Activated naive CD4-positive, alpha-beta T cell treated with anti-CD3 and anti-CD28 coated beads, Interleukin-2, amount 10 ng/mL, durations not matched to agents 7 days and 5 days (primary cell): ENCODE results near the gene GBP2.
A peak's percentile ranks its signal among the peaks of the same experiment; 100 is the strongest.
"Not testable (repeated sequence)": the region's sequence is repeated elsewhere in the genome, so short reads cannot be mapped to it uniquely, and the experiment has no call there.

ENCODE experiments used
- CTCF ChIA-PET: fragments of 350-600 bp; sonication (Branson Sonifier 250); formaldehyde crosslinking; loops from one replicate; lab custom pipeline; 2021; ENCODE audit warnings: antibody characterized with exemption; lab: Charles Lee
- DNase-seq: peaks from one replicate; pipeline ENCODE4 v3.0.0-alpha.2; 2020
- H3K27ac Mint-ChIP-seq: one replicate; pipeline ENCODE4 v1.8.0; 2021; ENCODE audit warnings: mild to moderate bottlenecking, moderate library complexity, mixed read lengths
- H3K27me3 Mint-ChIP-seq: one replicate; pipeline ENCODE4 v1.8.0; 2021; ENCODE audit warnings: mild to moderate bottlenecking, mixed read lengths
- H3K36me3 Mint-ChIP-seq: one replicate; pipeline ENCODE4 v1.8.0; 2021; ENCODE audit warnings: mixed read lengths
- H3K4me1 Mint-ChIP-seq: one replicate; pipeline ENCODE4 v1.8.0; 2021; ENCODE audit warnings: mixed read lengths
- H3K4me3 Mint-ChIP-seq: one replicate; pipeline ENCODE4 v1.8.0; 2021; ENCODE audit warnings: mild to moderate bottlenecking, moderate library complexity, mixed read lengths
- H3K9me3 Mint-ChIP-seq: one replicate; pipeline ENCODE4 v1.8.0; 2021; ENCODE audit warnings: mixed read lengths

GBP2 gene

DNA sequence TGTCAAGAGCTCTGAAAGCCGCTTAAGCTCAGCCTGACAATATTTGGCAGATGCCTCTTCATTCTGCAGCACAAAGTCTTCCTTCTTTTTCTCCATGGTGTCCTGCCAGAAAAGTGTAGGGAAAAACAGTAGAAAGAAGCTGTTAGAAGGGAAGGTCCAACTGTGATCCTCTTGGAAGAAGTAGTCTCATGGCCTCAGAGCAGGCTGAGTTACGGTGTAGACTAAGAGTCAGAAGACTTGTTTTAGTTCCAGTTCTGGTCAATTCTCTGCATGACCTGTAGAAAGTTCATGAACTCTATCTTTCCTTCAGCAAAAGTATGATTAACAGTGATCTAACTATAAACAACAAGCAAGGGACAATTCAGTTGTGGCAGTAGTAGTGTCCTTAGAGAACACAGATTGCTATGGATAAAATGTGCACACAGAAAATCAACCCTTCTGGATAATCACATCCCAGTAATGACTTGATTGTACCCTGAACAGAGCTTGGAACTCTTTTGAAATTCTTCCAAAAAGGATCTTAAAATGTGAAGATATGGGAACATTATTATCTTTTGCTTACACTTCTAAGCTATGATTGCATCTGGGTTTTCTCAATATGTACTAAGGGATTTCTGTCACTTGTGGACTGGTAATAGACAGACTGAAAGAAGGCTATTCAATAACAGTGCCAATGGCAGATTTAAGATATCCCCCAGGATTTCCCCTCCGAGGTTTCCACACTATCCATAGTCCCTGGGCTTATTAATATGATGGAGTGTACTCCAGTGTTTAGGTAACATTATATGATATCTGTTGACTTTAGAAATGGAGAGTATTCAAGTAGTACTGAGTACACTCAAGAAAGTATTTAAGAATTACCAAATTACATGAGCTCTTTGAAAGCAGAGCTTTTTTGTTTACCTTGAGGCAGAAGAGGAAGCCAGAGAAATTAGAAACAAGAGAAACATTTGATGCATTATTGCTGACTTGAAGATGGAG is 22.1 kb upstream of the GBP2 start:
- CTCF ChIA-PET = no interaction called here
- DNase-seq = no peak

DNA sequence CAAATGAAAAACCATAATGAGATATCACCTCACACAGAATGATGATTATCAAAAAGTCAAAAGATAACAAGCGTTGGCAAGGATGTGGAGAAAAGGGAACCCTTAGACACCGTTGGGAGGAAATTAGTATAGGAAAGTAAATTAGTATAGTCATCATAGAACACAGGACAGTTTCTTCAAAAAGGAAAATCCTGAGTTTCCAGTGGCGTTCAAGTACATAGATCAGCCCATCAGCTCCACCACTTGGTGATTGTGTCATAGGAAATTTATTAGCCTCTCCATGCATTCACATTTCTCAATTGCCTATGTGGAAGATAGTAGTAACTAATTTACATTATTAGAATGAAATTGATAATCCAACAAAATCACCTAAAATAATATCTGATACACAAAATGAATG is 20.8 kb upstream of the GBP2 start:
- Mint-ChIP-seq H3K27ac (no peak overlapping the region), H3K36me3 (no peaks in the 10 kb centered on the region), H3K4me1 (peaks cover 7% of the 10 kb centered on the region), H3K4me3 (no peak overlapping the region), H3K9me3 (no peaks in the 10 kb centered on the region), H3K27me3 (peaks cover 7% of the 10 kb centered on the region)
- CTCF ChIA-PET = no interaction called here
- DNase-seq = no peak

More for the DNA sequence above, 22.1 kb upstream of the GBP2 start:
- Mint-ChIP-seq H3K4me3 (no peak overlapping the region), H3K9me3 (no peaks in the 10 kb centered on the region), H3K27ac (no peak overlapping the region), H3K4me1 (peaks cover 6% of the 10 kb centered on the region), H3K27me3 (peaks cover 12% of the 10 kb centered on the region), H3K36me3 (peaks cover 2% of the 10 kb centered on the region)

DNA sequence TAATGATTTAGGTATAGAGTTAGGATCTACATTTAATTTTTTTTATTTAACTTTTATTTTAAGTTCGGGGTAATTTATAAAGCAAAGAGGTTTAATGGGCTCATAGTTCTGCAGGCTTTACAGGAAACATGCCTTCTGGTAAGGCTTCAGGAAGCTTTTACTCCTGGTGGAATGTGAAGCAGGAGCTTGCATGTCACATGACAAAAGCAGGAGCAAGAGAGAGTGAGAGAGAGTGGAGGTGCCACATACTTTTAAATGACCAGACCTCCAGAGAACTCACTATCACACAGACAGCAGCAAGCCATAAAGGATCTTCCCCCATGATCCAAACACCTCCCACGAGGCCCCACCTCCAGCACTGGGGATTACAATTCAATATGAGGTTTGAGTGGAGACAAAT is 17.6 kb upstream of the GBP2 start:
- Mint-ChIP-seq H3K36me3 (peaks cover 3% of the 10 kb centered on the region), H3K4me1 (peaks cover 2% of the 10 kb centered on the region), H3K27ac (no peak overlapping the region), H3K9me3 (peaks cover 4% of the 10 kb centered on the region), H3K4me3 (no peak overlapping the region), H3K27me3 (peaks cover 7% of the 10 kb centered on the region)
- no peak for DNase-seq
- CTCF ChIA-PET = interaction anchor here (0.6 kb wide), 1 partner anchor 743 kb away, joined by 4 read pairs; no protein-coding TSS in a partner anchor

DNA sequence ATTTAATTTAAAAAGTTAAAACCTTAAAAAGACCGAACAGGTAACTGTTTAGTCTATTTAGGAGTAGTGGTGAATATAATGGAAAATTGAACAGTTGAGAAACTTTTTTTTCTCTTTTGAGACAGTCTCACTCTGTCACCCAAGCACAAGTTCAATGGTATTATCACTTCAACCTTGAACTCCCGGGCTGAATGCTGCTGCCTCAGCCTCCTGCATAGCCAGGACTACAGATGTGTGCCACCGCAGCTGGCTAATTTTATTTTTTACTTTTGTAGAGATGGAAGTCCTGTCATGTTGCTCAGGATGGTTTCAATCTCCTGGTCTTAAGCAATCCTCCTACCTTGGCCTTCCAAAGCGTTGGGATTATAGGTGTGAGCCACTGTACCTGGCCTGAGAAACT is 16.2 kb upstream of the GBP2 start:
- no peak for DNase-seq
- Mint-ChIP-seq H3K36me3 (peaks cover 11% of the 10 kb centered on the region), H3K4me1 (peaks cover 2% of the 10 kb centered on the region), H3K4me3 (no peak overlapping the region), H3K9me3 (peaks cover 10% of the 10 kb centered on the region), H3K27me3 (peaks cover under 1% of the 10 kb centered on the region), H3K27ac (no peak overlapping the region)
- CTCF ChIA-PET = no interaction called here

DNA sequence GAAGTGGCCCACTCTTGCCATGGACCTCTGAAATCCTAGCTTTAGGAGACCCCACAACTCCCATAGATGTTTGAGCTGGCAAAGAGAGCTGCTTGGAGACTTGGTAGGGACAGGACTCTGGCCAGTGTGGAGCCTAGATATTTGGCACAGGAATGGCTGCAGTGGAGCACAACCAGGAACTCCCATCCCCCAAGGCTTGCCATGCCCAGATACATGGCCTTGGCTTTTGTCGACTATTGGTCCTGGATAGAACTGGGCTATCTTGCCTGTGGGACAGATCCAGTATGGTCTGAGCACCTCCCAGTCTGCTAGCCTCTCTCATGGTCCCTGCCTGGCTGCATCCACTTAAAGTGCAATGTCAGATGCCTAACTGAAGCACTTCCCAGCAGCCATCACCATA is 7.8 kb upstream of the GBP2 start:
- peaks cover 15% of the 10 kb centered on the region for H3K4me1 Mint-ChIP-seq
- peaks cover 25% of the 10 kb centered on the region for H3K9me3 Mint-ChIP-seq
- CTCF ChIA-PET = interaction anchor here (1.2 kb wide), 1 partner anchor 150 kb away, joined by 3 read pairs; no protein-coding TSS in a partner anchor
- no peak overlapping the region for H3K27ac Mint-ChIP-seq
- peaks cover 6% of the 10 kb centered on the region for H3K27me3 Mint-ChIP-seq
- peaks cover 26% of the 10 kb centered on the region for H3K36me3 Mint-ChIP-seq
- DNase-seq = no peak
- H3K4me3 Mint-ChIP-seq = no peak overlapping the region

DNA sequence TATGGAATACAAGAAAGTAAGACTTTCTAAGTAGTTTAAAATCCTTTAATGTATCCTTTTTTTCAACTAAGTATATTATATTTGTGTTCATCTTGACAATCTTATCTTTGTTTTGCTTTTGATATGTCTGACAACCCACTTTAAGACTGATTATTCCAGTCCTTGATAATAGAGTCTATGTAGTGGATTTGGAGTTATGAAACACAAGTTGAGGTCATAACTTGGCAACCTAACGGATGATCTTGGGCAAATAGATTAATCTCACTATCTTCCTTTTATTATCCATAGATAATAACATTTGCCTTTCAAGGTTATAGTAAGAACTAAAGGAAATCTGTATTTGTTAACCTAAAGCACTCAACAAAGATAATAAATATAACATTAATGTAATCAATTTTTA is 4.8 kb upstream of the GBP2 start:
- peaks cover 25% of the 10 kb centered on the region for H3K36me3 Mint-ChIP-seq
- CTCF ChIA-PET = interaction anchor here (1.3 kb wide), 1 partner anchor 45 kb away, joined by 3 read pairs; the partner anchor contains the start of gene GBP7
- H3K27me3 Mint-ChIP-seq = peaks cover 6% of the 10 kb centered on the region
- peaks cover 34% of the 10 kb centered on the region for H3K4me1 Mint-ChIP-seq
- no peak for DNase-seq
- H3K4me3 Mint-ChIP-seq = no peak overlapping the region
- H3K9me3 Mint-ChIP-seq = peaks cover 18% of the 10 kb centered on the region
- no peak overlapping the region for H3K27ac Mint-ChIP-seq

DNA sequence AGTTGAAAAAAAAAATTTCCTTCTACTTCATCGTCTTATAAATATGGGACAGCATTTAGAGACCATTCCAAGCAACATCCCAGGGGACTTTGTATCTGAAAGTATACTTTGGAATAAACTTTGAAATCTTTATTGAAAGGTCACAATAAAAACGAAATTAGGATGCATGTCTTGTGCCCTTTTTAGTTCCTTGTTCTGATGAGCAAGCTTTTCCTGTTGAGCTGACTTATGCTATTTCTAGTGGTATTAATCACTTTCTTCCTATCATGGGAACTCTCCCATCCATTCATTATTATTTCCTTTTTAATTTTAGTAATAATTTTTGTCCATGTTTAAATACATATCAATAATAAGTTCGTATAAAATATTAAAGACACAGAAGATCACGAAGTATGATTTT is 4.0 kb upstream of the GBP2 start:
- CTCF ChIA-PET = no interaction called here
- peaks cover 32% of the 10 kb centered on the region for H3K36me3 Mint-ChIP-seq
- H3K4me1 Mint-ChIP-seq = peaks cover 34% of the 10 kb centered on the region
- DNase-seq = no peak
- peaks cover 13% of the 10 kb centered on the region for H3K9me3 Mint-ChIP-seq
- peaks cover 6% of the 10 kb centered on the region for H3K27me3 Mint-ChIP-seq
- no peak overlapping the region for H3K4me3 Mint-ChIP-seq
- peak overlapping the region; percentile 89 for H3K27ac Mint-ChIP-seq

DNA sequence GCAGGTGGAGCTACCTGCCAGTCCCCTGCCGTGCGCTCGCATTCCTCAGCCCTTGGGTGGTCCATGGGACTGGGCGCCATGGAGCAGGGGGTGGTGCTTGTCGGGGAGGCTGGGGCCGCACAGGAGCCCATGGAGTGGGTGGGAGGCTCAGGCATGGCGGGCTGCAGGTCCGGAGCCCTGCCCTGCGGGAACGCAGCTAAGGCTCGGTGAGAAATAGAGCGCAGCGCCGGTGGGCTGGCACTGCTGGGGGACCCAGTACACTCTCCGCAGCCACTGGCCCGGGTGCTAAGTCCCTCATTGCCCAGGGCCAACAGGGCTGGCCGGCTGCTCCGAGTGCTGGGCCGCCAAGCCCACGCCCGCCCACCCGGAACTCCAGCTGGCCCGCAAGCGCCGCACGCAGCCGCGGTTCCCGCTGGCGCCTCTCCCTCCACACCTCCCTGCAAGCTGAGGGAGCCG is 2.1 kb upstream of the GBP2 start:
- CTCF ChIA-PET, DNase-seq, H3K4me3 Mint-ChIP-seq, H3K27me3 Mint-ChIP-seq: not testable (repeated sequence)
- peaks cover 11% of the 10 kb centered on the region for H3K9me3 Mint-ChIP-seq
- peaks cover 46% of the 10 kb centered on the region for H3K36me3 Mint-ChIP-seq
- peaks cover 44% of the 10 kb centered on the region for H3K4me1 Mint-ChIP-seq
- peak overlapping the region; percentile 99 for H3K27ac Mint-ChIP-seq

DNA sequence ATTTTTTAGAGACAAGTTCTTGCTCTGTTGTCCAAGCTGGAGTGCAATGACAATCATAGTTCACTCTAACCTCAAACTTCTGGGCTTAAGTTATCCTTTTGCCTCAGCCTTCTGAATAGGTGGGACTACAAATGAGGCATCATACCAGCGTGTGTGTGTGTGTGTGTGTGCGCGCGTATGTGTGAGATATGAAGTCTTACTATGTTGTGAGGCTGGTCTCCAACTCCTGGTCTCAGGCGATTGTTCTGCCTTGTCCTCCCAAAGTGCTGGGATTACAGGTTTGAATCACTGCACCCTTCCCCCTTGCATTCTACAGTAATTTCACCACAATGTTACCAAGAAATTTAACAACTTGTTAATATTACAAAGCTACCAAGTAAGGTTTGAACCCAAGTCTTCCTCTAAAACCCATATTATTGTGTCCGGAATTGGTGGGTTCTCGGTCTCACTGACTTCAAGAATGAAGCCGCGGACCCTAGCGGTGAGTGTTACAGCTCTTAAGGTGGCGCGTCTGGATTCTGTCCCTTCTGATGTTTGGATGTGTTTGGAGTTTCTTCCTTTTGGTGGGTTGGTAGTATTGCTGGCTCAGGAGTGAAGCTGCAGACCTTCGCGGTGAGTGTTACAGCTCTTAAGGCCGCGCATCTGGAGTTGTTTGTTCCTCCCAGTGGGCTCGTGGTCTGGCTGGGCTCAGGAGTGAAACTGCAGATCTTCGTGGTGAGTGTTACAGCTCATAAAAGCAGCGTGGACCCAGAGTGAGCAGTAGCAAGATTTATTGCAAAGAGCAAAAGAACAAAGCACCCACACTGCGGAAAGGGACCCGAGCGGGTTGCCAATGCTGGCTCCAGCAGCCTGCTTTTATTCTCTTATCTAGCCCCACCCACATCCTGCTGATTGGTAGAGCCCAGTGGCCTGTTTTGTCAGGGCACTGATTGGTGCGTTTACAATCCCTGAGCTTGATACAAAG is 970 bp upstream of the GBP2 start:
- peaks cover 55% of the 10 kb centered on the region for H3K4me1 Mint-ChIP-seq
- CTCF ChIA-PET = interaction anchor here (0.6 to 2.0 kb wide), 8 partner anchors 62 to 231 kb away, joined by 3 to 8 read pairs (median 4); partner anchors contain the start of genes GBP1, GBP4 and GBP5

DNA sequence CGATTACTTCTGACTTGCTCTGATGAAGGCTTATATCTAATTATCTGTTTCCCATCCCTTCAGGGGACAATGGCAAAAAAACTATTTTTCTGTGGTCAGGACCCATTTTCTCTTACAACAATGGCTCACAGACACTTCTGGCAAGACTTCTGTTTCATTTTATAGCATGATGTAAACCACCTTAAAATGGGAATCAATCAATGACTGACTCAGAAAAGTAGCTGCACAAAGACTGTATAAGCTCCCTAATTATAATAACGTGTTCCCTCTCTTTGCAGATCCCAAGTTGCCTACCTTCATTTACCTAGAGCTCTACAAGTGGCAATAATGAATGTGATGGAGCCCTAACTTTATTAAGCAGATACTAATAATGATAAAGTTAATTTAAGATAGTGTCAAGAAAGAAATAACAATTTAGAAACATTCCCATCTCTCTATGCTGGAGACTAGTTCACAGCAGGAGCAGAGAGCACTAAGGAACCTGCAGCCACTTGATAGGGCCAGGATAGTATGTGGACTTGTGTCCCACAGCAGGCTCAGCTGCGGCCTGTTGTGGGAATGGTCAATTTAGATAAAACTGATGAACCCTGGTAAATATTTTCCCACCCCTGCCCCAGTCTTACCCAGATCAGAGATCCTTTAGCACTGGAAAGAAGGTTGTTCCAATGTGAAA is 538 bp downstream of the GBP2 start:
- Mint-ChIP-seq H3K36me3 (peaks cover 64% of the 10 kb centered on the region), H3K27ac (peak overlapping the region; percentile 99), H3K27me3 (no peaks in the 10 kb centered on the region), H3K9me3 (peaks cover 11% of the 10 kb centered on the region), H3K4me3 (peak overlapping the region; percentile 99), H3K4me1 (peaks cover 60% of the 10 kb centered on the region)
- CTCF ChIA-PET = interaction anchor here (0.7 to 2.6 kb wide), 6 partner anchors 94 to 233 kb away, joined by 3 to 9 read pairs (median 4); partner anchors contain the start of gene GBP5
- DNase-seq = no peak

More for the DNA sequence above, 970 bp upstream of the GBP2 start:
- peaks cover 57% of the 10 kb centered on the region for H3K36me3 Mint-ChIP-seq
- H3K27ac Mint-ChIP-seq = peak overlapping the region; percentile 99
- DNase-seq = peak; percentile 89
- peaks cover 11% of the 10 kb centered on the region for H3K9me3 Mint-ChIP-seq
- peak overlapping the region; percentile 84 for H3K4me3 Mint-ChIP-seq
- H3K27me3 Mint-ChIP-seq = not testable (repeated sequence)

DNA sequence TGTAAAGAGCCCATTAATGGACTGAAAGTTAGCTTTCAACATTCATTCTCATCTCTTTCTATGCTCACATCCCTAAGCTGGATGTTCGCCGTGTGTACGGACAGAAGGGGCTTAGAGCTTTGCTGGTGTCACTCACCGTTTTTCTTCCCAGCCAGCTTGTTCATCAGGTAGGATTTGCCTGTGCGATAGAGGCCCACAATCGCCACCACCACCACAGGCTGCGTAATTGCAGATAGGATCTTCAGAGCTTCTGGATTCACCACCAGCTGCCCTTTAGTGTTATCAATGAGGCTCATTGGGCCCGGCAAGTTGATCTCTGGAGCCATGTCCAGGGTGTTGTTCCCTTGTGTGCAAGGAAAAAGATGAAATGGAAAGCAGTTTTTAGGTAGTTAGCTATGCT is 4.3 kb downstream of the GBP2 start:
- DNase-seq = no peak
- no peaks in the 10 kb centered on the region for H3K27me3 Mint-ChIP-seq
- H3K4me1 Mint-ChIP-seq = peaks cover 33% of the 10 kb centered on the region
- CTCF ChIA-PET = interaction anchor here (1.4 kb wide), 1 partner anchor 36 kb away, joined by 3 read pairs; no protein-coding TSS in a partner anchor
- peaks cover 44% of the 10 kb centered on the region for H3K36me3 Mint-ChIP-seq
- no peak overlapping the region for H3K27ac Mint-ChIP-seq
- no peak overlapping the region for H3K4me3 Mint-ChIP-seq
- H3K9me3 Mint-ChIP-seq = no peaks in the 10 kb centered on the region

DNA sequence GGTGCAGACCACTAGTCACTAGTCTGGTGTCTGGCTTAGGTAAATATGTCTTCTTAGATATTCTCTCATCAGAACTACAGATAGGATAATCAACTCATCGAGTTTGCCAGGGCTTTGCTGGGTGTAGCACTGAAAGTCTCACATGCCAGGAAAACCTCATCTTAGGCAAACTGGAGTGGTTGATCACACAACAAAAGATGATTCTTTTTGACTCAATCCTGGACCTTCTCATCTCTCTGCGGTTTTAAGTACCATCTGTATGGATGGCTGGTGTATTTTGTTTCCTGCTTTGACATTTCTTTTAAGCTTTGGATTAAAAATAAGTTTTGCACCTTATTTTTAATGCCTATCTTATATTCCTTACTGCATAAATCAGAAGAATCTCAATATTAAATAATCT is 11.3 kb downstream of the GBP2 start:
- peaks cover 27% of the 10 kb centered on the region for H3K4me1 Mint-ChIP-seq
- H3K9me3 Mint-ChIP-seq = no peaks in the 10 kb centered on the region
- H3K36me3 Mint-ChIP-seq = peaks cover 56% of the 10 kb centered on the region
- peak overlapping the region; percentile 13 for H3K27ac Mint-ChIP-seq
- no peak for DNase-seq
- H3K4me3 Mint-ChIP-seq = no peak overlapping the region
- H3K27me3 Mint-ChIP-seq = no peaks in the 10 kb centered on the region
- CTCF ChIA-PET = no interaction called here

DNA sequence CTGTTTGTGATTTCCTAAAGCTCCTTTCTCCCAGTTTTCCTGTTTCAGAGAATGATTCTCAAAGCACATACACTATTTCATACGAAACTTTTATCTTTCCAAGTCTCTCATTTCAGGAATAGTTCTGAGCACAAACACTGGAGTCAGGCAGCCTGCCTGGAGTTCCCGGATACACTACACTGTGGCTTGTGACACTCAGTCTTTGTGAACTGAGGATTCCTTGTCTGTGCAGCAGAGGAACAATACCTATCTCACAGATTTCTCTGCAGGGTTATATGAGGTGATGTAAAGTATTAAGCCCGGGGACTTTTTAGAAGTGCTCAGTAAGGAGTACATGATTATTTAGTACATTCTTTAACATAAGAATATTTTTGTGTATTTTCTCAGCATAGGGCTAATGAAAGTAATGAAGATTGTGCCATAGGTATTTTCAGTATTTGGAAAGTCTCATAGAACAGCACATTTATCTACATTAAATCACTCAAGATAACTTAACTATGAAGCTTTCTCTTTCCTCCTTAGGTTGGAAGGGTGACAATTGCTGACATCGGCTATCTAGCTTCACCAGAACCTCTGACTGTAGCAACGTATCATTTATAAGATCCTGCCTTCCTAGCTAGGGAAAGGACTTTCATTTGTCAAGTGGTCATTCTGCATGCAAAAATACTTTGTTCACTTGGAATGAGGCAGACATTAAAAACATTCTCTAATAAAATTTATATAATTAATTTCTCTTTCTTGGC is 12.9 kb downstream of the GBP2 start:
- no peaks in the 10 kb centered on the region for H3K27me3 Mint-ChIP-seq
- no peak for DNase-seq
- peaks cover 71% of the 10 kb centered on the region for H3K36me3 Mint-ChIP-seq
- no peaks in the 10 kb centered on the region for H3K9me3 Mint-ChIP-seq
- H3K4me1 Mint-ChIP-seq = peaks cover 27% of the 10 kb centered on the region
- H3K4me3 Mint-ChIP-seq = no peak overlapping the region
- H3K27ac Mint-ChIP-seq = peak overlapping the region; percentile 31
- CTCF ChIA-PET = no interaction called here
